K562 (cell line): ENCODE results near the gene CCDC28A. TPM values are rescaled to one million over a fixed set of nuclear protein-coding genes. Genes with fewer than 3 reads are reported as not detected.
A peak's percentile ranks its signal among the peaks of the same experiment; 100 is the strongest.

Source experiments
- ATAC-seq: fragments of 200-7000 bp; cut with Tn5 transposase; 3 replicates; pipeline ENCODE4 v1.9.1; 2020; ENCODE audit warnings: moderate library complexity
- BruUV-seq: library from RNA; stranded (reverse); fragments of 400-500 nt; replicated peaks from 2 replicates; lab custom pipeline; 2021; lab: Mats Ljungman, UMichigan
- CTCF ChIA-PET: fragments of 300-600 bp; formaldehyde crosslinking; extraction: SDS; loops from one replicate; lab custom pipeline; 2021; ENCODE audit warnings: low intra/inter-chr PET ratio; lab: Yijun Ruan, JAX
- POLR2A ChIA-PET: fragments of 300-600, 350-650 bp; sonication (Branson Sonifier 250); formaldehyde crosslinking; extraction: SDS; loops from one replicate; lab custom pipeline; 2021; ENCODE audit warnings: antibody characterized with exemption, inconsistent platforms; lab: Yijun Ruan, JAX
- DNase-seq, 4 experiments: peaks; one replicate each; pipeline versions ENCODE4 v3.0.0 to v3.0.0-alpha.2; 2011 to 2018; ENCODE audit warnings: low spot score in 3 of 4, mixed read lengths in 3 of 4; ENCODE audit errors: extremely low read depth in 1 of 4
- FAIRE-seq: peaks from 2 replicates; lab custom pipeline; 2011; peaks lifted over from hg19 to GRCh38; lab: Jason Lieb, UNC
- H2AFZ ChIP-seq: 2 replicates; pipeline ENCODE4 v1.6.0; 2011; ENCODE audit warnings: low read depth, low read length, control low read depth, inconsistent platforms
- H3K27ac ChIP-seq: fragments of 200-600 bp; 3 replicates; pipeline ENCODE4 v1.8.0; 2011; ENCODE audit warnings: low read depth, mild to moderate bottlenecking, control low read depth, inconsistent platforms, low read length, moderate library complexity, mixed read lengths; ENCODE audit errors: extremely low read depth
- H3K27me3 ChIP-seq, 2 experiments: fragments of 300-600 bp in 1 of 2; 2 replicates in 1 of 2; 3 replicates in 1 of 2; pipeline versions ENCODE4 v1.6.0 to v1.8.0; 2011; ENCODE audit warnings: inconsistent platforms in 2 of 2, low read length in 2 of 2, mild to moderate bottlenecking in 1 of 2, mixed read lengths in 1 of 2, moderate library complexity in 1 of 2; ENCODE audit not compliant: control insufficient read depth in 2 of 2, insufficient read depth in 2 of 2
- H3K36me3 ChIP-seq: fragments of 300-600 bp; 3 replicates; pipeline ENCODE4 v1.8.0; 2011; ENCODE audit warnings: mild to moderate bottlenecking, low read length, inconsistent platforms; ENCODE audit not compliant: control insufficient read depth, insufficient read depth
- H3K4me1 ChIP-seq, 2 experiments: fragments of 200-600 bp in 1 of 2; replicated peaks in 1 of 2; 2 replicates in 1 of 2; 3 replicates in 1 of 2; pipeline versions ENCODE4 v1.5.1 to v1.8.0; 2011; ENCODE audit warnings: inconsistent platforms in 2 of 2, low read length in 2 of 2, mild to moderate bottlenecking in 1 of 2, mixed read lengths in 1 of 2, moderate library complexity in 1 of 2; ENCODE audit not compliant: control insufficient read depth in 2 of 2, insufficient read depth in 2 of 2
- H3K4me2 ChIP-seq: 2 replicates; pipeline ENCODE4 v1.6.1; 2011; ENCODE audit warnings: low read length, control low read depth, inconsistent platforms, mixed read lengths; ENCODE audit not compliant: insufficient read depth
- H3K4me3 ChIP-seq: fragments of 200-600 bp; sonication (generic), shearing (Covaris generic); 2 replicates; pipeline ENCODE4 v1.5.1; 2016; ENCODE audit warnings: control low read depth, inconsistent platforms
- H3K79me2 ChIP-seq: fragments of 200-600 bp; 3 replicates; pipeline ENCODE4 v1.8.0; 2011; ENCODE audit warnings: low read length, inconsistent platforms; ENCODE audit not compliant: control insufficient read depth, insufficient read depth
- H3K9ac ChIP-seq, 2 experiments: 2 replicates each; pipeline versions ENCODE4 v1.6.0 to v1.6.1; 2011; ENCODE audit warnings: low read depth in 2 of 2, low read length in 2 of 2, control low read depth in 1 of 2, inconsistent platforms in 1 of 2, mild to moderate bottlenecking in 1 of 2, mixed read lengths in 1 of 2; ENCODE audit not compliant: insufficient read depth in 1 of 2
- H3K9me1 ChIP-seq: one replicate; pipeline ENCODE4 v1.6.0; 2011; ENCODE audit warnings: inconsistent platforms, mild to moderate bottlenecking, low read length, moderate library complexity; ENCODE audit not compliant: control insufficient read depth, insufficient read depth
- H3K9me3 ChIP-seq: replicated peaks from 2 replicates; pipeline ENCODE4 v1.5.1; 2011; ENCODE audit warnings: low read depth, low read length, inconsistent platforms; ENCODE audit not compliant: control insufficient read depth, insufficient read depth
- H4K20me1 ChIP-seq: replicated peaks from 2 replicates; pipeline ENCODE4 v1.6.1; 2011; ENCODE audit warnings: low read length, inconsistent platforms, mixed read lengths; ENCODE audit not compliant: control insufficient read depth, insufficient read depth
- ELF1 ChIP-seq: fragments of 200-800 bp; sonication (Bioruptor generic); IDR thresholded peaks from 2 replicates; pipeline ENCODE4 v1.6.1; 2016; ENCODE audit warnings: missing genetic modification characterization, missing compliant biosample characterization
- MCM5 ChIP-seq: fragments of 450-650 bp; IDR thresholded peaks from 2 replicates; pipeline ENCODE4 v1.6.1; 2016; ENCODE audit warnings: low read depth
- RBM39 ChIP-seq: fragments of 200-400 bp; formaldehyde crosslinking; optimal IDR thresholded peaks from 2 replicates; pipeline ENCODE3; 2018; ENCODE audit warnings: low read depth, low read length
- TBL1XR1 ChIP-seq, 2 experiments: IDR thresholded peaks; 2 replicates each; pipeline ENCODE4 v1.6.1; 2012; ENCODE audit warnings: improper control_type of control experiment in 2 of 2, low read length in 2 of 2, mild to moderate bottlenecking in 1 of 2
- ZBTB1 ChIP-seq: sonication (generic); formaldehyde crosslinking; IDR thresholded peaks from 2 replicates; pipeline ENCODE4 v1.8.1; 2023; ENCODE audit warnings: missing genetic modification reagents, low read depth, mild to moderate bottlenecking, borderline replicate concordance
- WGBS: fragments of 100-300 bp; shearing (Covaris generic); methylation state at CpG from one replicate; pipeline ENCODE4 v1.1.6; 2016; ENCODE audit warnings: low coverage, mixed read lengths; ENCODE audit not compliant: insufficient coverage; ENCODE audit errors: missing lambda C conversion rate; 5-methylcytosine and 5-hydroxymethylcytosine counted together
- in situ Hi-C: fragments of 300-500 bp; cut with MboI; formaldehyde crosslinking; loops from 4 replicates; pipeline ENCODE4 v1.15.0; 2018; ENCODE audit warnings: inconsistent platforms, mixed read lengths
- intact Hi-C: fragments of 100-400 bp; cut with micrococcal nuclease; formaldehyde crosslinking; loops from 2 replicates; pipeline ENCODE4 v1.14.2; 2022
- polyA plus RNA-seq, 8 experiments: library from polyadenylated mRNA; depleted of rRNA in 4 of 8; stranded (reverse) in 5 of 8; unstranded in 3 of 8; fragments of >200 nt; fragmentation: Nextera tagmentation in 2 of 8; fragmentation: Illumina TruSeq in 1 of 8; extraction: Ambion mirVana in 2 of 8; extraction: Trizol in 1 of 8; gene quantifications; 2 replicates each; pipeline versions ENCODE4 v1.2.1 to v1.2.3, GENCODE V29; 2011 to 2014; ENCODE audit warnings: inconsistent platforms in 1 of 8, missing spikeins in 1 of 8
- total RNA-seq, 7 experiments: library from RNA; depleted of rRNA in 6 of 7; stranded (reverse); fragments of >200 nt in 6 of 7; fragmentation: Illumina TruSeq in 2 of 7; extraction: Trizol in 2 of 7; gene quantifications; 2 replicates each; pipeline versions ENCODE4 v1.2.1 to v1.2.3, GENCODE V29; 2011 to 2021; ENCODE audit warnings: low replicate concordance in 1 of 7
- TF ChIP-seq, protein P1 (sequence below): fragments of 250-450 bp; sonication (Bioruptor Pico); IDR thresholded peaks from 2 replicates; pipeline ENCODE4 v1.5.0; 2022; ENCODE audit warnings: mild to moderate bottlenecking

CCDC28A gene
- total and polyA plus RNA-seq, 9 of the 15 experiments (the other 6 are each of a cell fraction or from before 2014, with no cell fraction given) = 12.6 to 35.5 (median 19.1) TPM

- CTCF ChIA-PET = no interaction called here
- TSS peak; percentile 84 for BruUV-seq
- no peaks in the 10 kb centered on the region for H3K79me2 ChIP-seq
- in situ Hi-C loops = no loop called here
- H3K27ac ChIP-seq = peak overlapping the region; percentile 97; the same call in 2 of the 3 replicates
- no peaks in the 10 kb centered on the region for H3K9me3 ChIP-seq
- DNase-seq = peak; percentile 13 to 29 (median 22)
- no peak for FAIRE-seq
- H2AFZ ChIP-seq = peak overlapping the region; percentile 100
- TF ChIP-seq, protein P1, sequence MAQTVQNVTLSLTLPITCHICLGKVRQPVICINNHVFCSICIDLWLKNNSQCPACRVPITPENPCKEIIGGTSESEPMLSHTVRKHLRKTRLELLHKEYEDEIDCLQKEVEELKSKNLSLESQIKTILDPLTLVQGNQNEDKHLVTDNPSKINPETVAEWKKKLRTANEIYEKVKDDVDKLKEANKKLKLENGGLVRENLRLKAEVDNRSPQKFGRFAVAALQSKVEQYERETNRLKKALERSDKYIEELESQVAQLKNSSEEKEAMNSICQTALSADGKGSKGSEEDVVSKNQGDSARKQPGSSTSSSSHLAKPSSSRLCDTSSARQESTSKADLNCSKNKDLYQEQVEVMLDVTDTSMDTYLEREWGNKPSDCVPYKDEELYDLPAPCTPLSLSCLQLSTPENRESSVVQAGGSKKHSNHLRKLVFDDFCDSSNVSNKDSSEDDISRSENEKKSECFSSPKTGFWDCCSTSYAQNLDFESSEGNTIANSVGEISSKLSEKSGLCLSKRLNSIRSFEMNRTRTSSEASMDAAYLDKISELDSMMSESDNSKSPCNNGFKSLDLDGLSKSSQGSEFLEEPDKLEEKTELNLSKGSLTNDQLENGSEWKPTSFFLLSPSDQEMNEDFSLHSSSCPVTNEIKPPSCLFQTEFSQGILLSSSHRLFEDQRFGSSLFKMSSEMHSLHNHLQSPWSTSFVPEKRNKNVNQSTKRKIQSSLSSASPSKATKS = no peak
- TF ChIP-seq ZBTB1 (CRISPR knock-in tag) (no peak), TBL1XR1 (IDR thresholded peaks at IDR 0.05; ENCODE audit: low read length in 2 of 2) (0 out of 4 replicates have a peak, but pooled peaks of 1 of the 2 experiments have one; percentile 4), RBM39 (no peak), ELF1 (tag) (no peak), MCM5 (no peak)
- H3K9ac ChIP-seq = peak overlapping the region; percentile 29 to 89; a peak in 3 of 4 replicates
- peak overlapping the region; percentile 70 for H3K4me3 ChIP-seq
- no peaks in the 10 kb centered on the region for H3K9me1 ChIP-seq
- peak overlapping the region; percentile 99 for H3K4me2 ChIP-seq
- H4K20me1 ChIP-seq = no peaks in the 10 kb centered on the region
- H3K36me3 ChIP-seq = no peaks in the 10 kb centered on the region
- POLR2A ChIA-PET = interaction anchor here (0.6 kb wide), 1 partner anchor 32 kb away, joined by 3 read pairs; no protein-coding TSS in a partner anchor
- ATAC-seq = no peak; the same call in 2 of the 3 replicates
- H3K27me3 ChIP-seq = no peaks in the 10 kb centered on the region
- 34% methylated on average over 8 of the region's 8 CpGs for WGBS
- H3K4me1 ChIP-seq = peaks cover 0 to 3% of the 10 kb centered on the region in 2 experiments; a peak in 3 of 5 replicates
- intact Hi-C loops = no loop called here
These were observed 883 bp upstream of the CCDC28A start for GRCh38 chr6:138772596-138773176.
